ENCODE data around the gene TMEM129.

The TMEM129 gene

DNA sequence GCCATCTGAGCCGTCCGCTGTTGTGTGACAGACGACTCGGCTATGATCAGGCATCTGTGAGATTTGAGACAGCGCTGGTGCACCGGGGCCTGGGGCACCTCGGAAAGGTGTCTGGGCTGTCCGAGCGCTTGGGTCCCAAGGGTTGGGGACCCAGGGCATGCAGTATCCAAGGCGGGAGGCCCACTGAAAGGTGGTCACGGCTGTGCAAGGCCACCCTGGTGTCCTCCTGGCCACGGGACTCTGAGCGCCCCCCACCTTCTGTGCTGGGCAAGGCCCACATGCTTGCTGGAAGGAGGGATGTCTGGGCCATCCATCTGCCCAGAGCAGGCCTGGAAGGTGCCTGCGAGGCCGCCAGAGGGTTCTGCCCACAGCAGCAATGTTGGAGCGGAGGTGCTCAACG, 20.1 kb upstream of the TMEM129 start:
- H3K4me3 ChIP-seq (ENCODE audit: low read length in 2 of 2): no peak overlapping the region
- no peak overlapping the region for H3K9ac ChIP-seq (ENCODE audit: low read length in 2 of 2)
- H3K9me3 ChIP-seq (ENCODE audit: control insufficient read depth in 2 of 2, low read length in 2 of 2): peaks cover 0 to 9% of the 10 kb centered on the region in 2 donors
- H3K4me1 ChIP-seq (ENCODE audit: control insufficient read depth, insufficient read depth, low read length): no peaks in the 10 kb centered on the region
- H3K36me3 ChIP-seq (ENCODE audit: control insufficient read depth in 2 of 2, insufficient read depth in 2 of 2, low read length in 2 of 2): peaks cover 4 to 12% of the 10 kb centered on the region in 2 donors
- no peaks in the 10 kb centered on the region for H3K27me3 ChIP-seq (ENCODE audit: control insufficient read depth in 1 of 2, insufficient read depth in 2 of 2, low read length in 2 of 2)
- no peak overlapping the region for H3K27ac ChIP-seq (ENCODE audit: low read length)

DNA sequence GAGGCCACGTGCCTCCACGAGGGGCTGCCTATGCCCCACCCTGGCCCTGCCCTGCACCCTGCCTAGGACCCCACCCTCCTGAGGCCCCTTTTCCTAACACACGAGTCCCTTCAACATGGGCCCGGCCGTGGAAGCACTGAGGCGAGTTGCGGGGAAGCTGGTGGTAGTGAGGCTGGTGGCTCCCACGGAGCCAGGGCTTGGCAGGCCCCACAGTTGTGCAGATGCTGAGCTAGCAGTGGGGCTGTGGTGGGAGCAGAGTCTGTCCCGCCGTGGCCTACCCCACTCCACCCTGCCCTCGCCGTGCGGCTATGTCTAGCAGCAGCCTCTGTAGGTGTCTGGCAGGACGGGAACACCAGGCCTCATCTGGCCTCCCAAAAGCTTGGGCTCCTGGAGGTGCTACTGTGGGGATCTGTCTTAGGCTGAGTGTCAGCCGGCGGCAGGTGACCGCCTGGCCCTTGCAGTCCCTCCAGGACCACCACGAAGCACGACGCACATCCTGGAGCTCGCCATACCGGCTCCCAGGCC, 19.0 kb upstream of the TMEM129 start:
- peaks cover 0 to 9% of the 10 kb centered on the region in 2 donors for H3K9me3 ChIP-seq (ENCODE audit: control insufficient read depth in 2 of 2, low read length in 2 of 2)
- H3K27ac ChIP-seq (ENCODE audit: low read length): no peak overlapping the region
- no peak overlapping the region for H3K9ac ChIP-seq (ENCODE audit: low read length in 2 of 2)
- no peaks in the 10 kb centered on the region for H3K4me1 ChIP-seq (ENCODE audit: control insufficient read depth, insufficient read depth, low read length)
- no peak overlapping the region for H3K4me3 ChIP-seq (ENCODE audit: low read length in 2 of 2)
- peaks cover 4 to 12% of the 10 kb centered on the region in 2 donors for H3K36me3 ChIP-seq (ENCODE audit: control insufficient read depth in 2 of 2, insufficient read depth in 2 of 2, low read length in 2 of 2)
- H3K27me3 ChIP-seq (ENCODE audit: control insufficient read depth in 1 of 2, insufficient read depth in 2 of 2, low read length in 2 of 2): no peaks in the 10 kb centered on the region

DNA sequence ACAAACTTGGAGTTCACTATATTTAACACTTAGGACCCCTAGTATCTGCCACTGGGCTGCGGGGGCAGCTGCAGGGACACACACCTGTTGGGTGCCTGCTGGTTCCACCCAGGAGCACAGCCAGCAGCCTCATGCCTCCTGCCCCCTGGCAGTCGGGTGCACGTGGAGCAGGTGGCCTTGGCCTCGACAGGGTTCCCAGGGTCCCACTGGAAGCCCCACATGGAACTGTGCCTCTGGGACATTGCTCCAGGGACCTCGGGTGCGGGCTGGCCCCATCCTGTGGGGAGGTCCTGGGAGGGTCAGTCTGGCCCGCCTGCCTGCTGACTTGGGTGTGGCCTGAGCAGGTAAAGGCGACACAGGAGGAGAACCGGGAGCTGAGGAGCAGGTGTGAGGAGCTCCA, 18.2 kb upstream of the TMEM129 start:
- Histone ChIP-seq H3K27me3 (ENCODE audit: control insufficient read depth in 1 of 2, insufficient read depth in 2 of 2, low read length in 2 of 2) (no peaks in the 10 kb centered on the region), H3K9ac (ENCODE audit: low read length in 2 of 2) (no peak overlapping the region), H3K9me3 (ENCODE audit: control insufficient read depth in 2 of 2, low read length in 2 of 2) (peaks cover 0 to 9% of the 10 kb centered on the region in 2 donors), H3K4me3 (ENCODE audit: low read length in 2 of 2) (no peak overlapping the region), H3K27ac (ENCODE audit: low read length) (no peak overlapping the region), H3K4me1 (ENCODE audit: control insufficient read depth, insufficient read depth, low read length) (no peaks in the 10 kb centered on the region), H3K36me3 (ENCODE audit: control insufficient read depth in 2 of 2, insufficient read depth in 2 of 2, low read length in 2 of 2) (peaks cover 4 to 12% of the 10 kb centered on the region in 2 donors)

GRCh38 chr4:1738410-1738809, 17.3 kb upstream of the TMEM129 start:
- peaks cover 4 to 12% of the 10 kb centered on the region in 2 donors for H3K36me3 ChIP-seq (ENCODE audit: control insufficient read depth in 2 of 2, insufficient read depth in 2 of 2, low read length in 2 of 2)
- H3K27me3 ChIP-seq (ENCODE audit: control insufficient read depth in 1 of 2, insufficient read depth in 2 of 2, low read length in 2 of 2): no peaks in the 10 kb centered on the region

DNA sequence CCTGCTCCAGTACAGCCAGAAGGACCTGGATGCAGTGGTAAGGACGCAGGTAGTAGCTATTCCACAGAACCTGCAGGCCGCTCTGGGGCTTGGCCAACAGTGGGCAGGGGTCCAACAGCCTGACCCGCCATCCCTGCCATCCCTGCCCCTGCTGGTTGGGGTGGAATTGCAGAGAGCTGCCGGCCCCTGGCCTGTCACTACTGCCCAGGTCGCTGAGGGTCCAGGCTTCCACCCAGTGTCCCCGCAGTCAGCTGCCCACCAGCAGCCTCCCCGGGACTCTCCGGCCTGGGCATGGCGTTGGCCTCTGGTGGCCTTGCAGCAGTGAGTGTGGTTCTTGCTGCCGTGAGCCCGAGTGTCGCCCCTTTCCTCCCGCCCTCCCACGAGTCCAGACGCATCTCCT, 16.5 kb upstream of the TMEM129 start:
- Histone ChIP-seq H3K4me3 (ENCODE audit: low read length in 2 of 2) (no peak overlapping the region), H3K27me3 (ENCODE audit: control insufficient read depth in 1 of 2, insufficient read depth in 2 of 2, low read length in 2 of 2) (no peaks in the 10 kb centered on the region), H3K4me1 (ENCODE audit: control insufficient read depth, insufficient read depth, low read length) (no peaks in the 10 kb centered on the region), H3K9ac (ENCODE audit: low read length in 2 of 2) (no peak overlapping the region), H3K9me3 (ENCODE audit: control insufficient read depth in 2 of 2, low read length in 2 of 2) (peaks cover 0 to 9% of the 10 kb centered on the region in 2 donors), H3K27ac (ENCODE audit: low read length) (no peak overlapping the region), H3K36me3 (ENCODE audit: control insufficient read depth in 2 of 2, insufficient read depth in 2 of 2, low read length in 2 of 2) (peaks cover 4 to 12% of the 10 kb centered on the region in 2 donors)

More at GRCh38 chr4:1738410-1738809, 17.3 kb upstream of the TMEM129 start:
- no peak overlapping the region for H3K27ac ChIP-seq (ENCODE audit: low read length)
- H3K9me3 ChIP-seq (ENCODE audit: control insufficient read depth in 2 of 2, low read length in 2 of 2): peaks cover 0 to 9% of the 10 kb centered on the region in 2 donors
- H3K4me1 ChIP-seq (ENCODE audit: control insufficient read depth, insufficient read depth, low read length): no peaks in the 10 kb centered on the region
- no peak overlapping the region for H3K4me3 ChIP-seq (ENCODE audit: low read length in 2 of 2)
- H3K9ac ChIP-seq (ENCODE audit: low read length in 2 of 2): no peak overlapping the region

GRCh38 chr4:1736812-1737211, 15.7 kb upstream of the TMEM129 start:
- peaks cover 0 to 9% of the 10 kb centered on the region in 2 donors for H3K9me3 ChIP-seq (ENCODE audit: control insufficient read depth in 2 of 2, low read length in 2 of 2)
- no peak overlapping the region for H3K27ac ChIP-seq (ENCODE audit: low read length)
- no peaks in the 10 kb centered on the region for H3K27me3 ChIP-seq (ENCODE audit: control insufficient read depth in 1 of 2, insufficient read depth in 2 of 2, low read length in 2 of 2)
- no peak overlapping the region for H3K9ac ChIP-seq (ENCODE audit: low read length in 2 of 2)
- no peak overlapping the region for H3K4me3 ChIP-seq (ENCODE audit: low read length in 2 of 2)
- no peaks in the 10 kb centered on the region for H3K4me1 ChIP-seq (ENCODE audit: control insufficient read depth, insufficient read depth, low read length)
- peaks cover 6 to 12% of the 10 kb centered on the region in 2 donors for H3K36me3 ChIP-seq (ENCODE audit: control insufficient read depth in 2 of 2, insufficient read depth in 2 of 2, low read length in 2 of 2)

- no peak overlapping the region for H3K9ac ChIP-seq (ENCODE audit: low read length in 2 of 2)
- H3K36me3 ChIP-seq (ENCODE audit: control insufficient read depth in 2 of 2, insufficient read depth in 2 of 2, low read length in 2 of 2): peaks cover 12% of the 10 kb centered on the region in 2 donors
- no peaks in the 10 kb centered on the region for H3K4me1 ChIP-seq (ENCODE audit: control insufficient read depth, insufficient read depth, low read length)
- no peak overlapping the region for H3K27ac ChIP-seq (ENCODE audit: low read length)
- no peaks in the 10 kb centered on the region for H3K27me3 ChIP-seq (ENCODE audit: control insufficient read depth in 1 of 2, insufficient read depth in 2 of 2, low read length in 2 of 2)
- no peak overlapping the region for H3K4me3 ChIP-seq (ENCODE audit: low read length in 2 of 2)
- H3K9me3 ChIP-seq (ENCODE audit: control insufficient read depth in 2 of 2, low read length in 2 of 2): peaks cover 0 to 9% of the 10 kb centered on the region in 2 donors
Measured at GRCh38 chr4:1735215-1735614, 14.1 kb upstream of the TMEM129 start.

- Histone ChIP-seq H3K36me3 (ENCODE audit: control insufficient read depth in 2 of 2, insufficient read depth in 2 of 2, low read length in 2 of 2) (peaks cover 12 to 14% of the 10 kb centered on the region in 2 donors), H3K27ac (ENCODE audit: low read length) (no peak overlapping the region), H3K9ac (ENCODE audit: low read length in 2 of 2) (no peak overlapping the region), H3K4me1 (ENCODE audit: control insufficient read depth, insufficient read depth, low read length) (no peaks in the 10 kb centered on the region), H3K27me3 (ENCODE audit: control insufficient read depth in 1 of 2, insufficient read depth in 2 of 2, low read length in 2 of 2) (no peaks in the 10 kb centered on the region), H3K4me3 (ENCODE audit: low read length in 2 of 2) (no peak overlapping the region), H3K9me3 (ENCODE audit: control insufficient read depth in 2 of 2, low read length in 2 of 2) (peaks cover 0 to under 1% of the 10 kb centered on the region in 2 donors)
Measured at GRCh38 chr4:1732911-1733310, 11.8 kb upstream of the TMEM129 start.

- Histone ChIP-seq H3K36me3 (ENCODE audit: control insufficient read depth in 2 of 2, insufficient read depth in 2 of 2, low read length in 2 of 2) (peaks cover 7 to 14% of the 10 kb centered on the region in 2 donors), H3K27me3 (ENCODE audit: control insufficient read depth in 1 of 2, insufficient read depth in 2 of 2, low read length in 2 of 2) (no peaks in the 10 kb centered on the region), H3K4me3 (ENCODE audit: low read length in 2 of 2) (no peak overlapping the region), H3K4me1 (ENCODE audit: control insufficient read depth, insufficient read depth, low read length) (peaks cover 2% of the 10 kb centered on the region), H3K9me3 (ENCODE audit: control insufficient read depth in 2 of 2, low read length in 2 of 2) (no peaks in the 10 kb centered on the region), H3K9ac (ENCODE audit: low read length in 2 of 2) (no peak overlapping the region), H3K27ac (ENCODE audit: low read length) (no peak overlapping the region)
Measured at GRCh38 chr4:1731180-1731579, 10.1 kb upstream of the TMEM129 start.

- Histone ChIP-seq H3K9me3 (ENCODE audit: control insufficient read depth in 2 of 2, low read length in 2 of 2) (no peaks in the 10 kb centered on the region), H3K36me3 (ENCODE audit: control insufficient read depth in 2 of 2, insufficient read depth in 2 of 2, low read length in 2 of 2) (peaks cover 8 to 15% of the 10 kb centered on the region in 2 donors)
Measured at GRCh38 chr4:1730532-1731135, 9.5 kb upstream of the TMEM129 start.

More at GRCh38 chr4:1730532-1731135, 9.5 kb upstream of the TMEM129 start:
- Histone ChIP-seq H3K4me3 (ENCODE audit: low read length in 2 of 2) (no peak overlapping the region), H3K4me1 (ENCODE audit: control insufficient read depth, insufficient read depth, low read length) (peaks cover 2% of the 10 kb centered on the region), H3K9ac (ENCODE audit: low read length in 2 of 2) (no peak overlapping the region), H3K27ac (ENCODE audit: low read length) (no peak overlapping the region), H3K27me3 (ENCODE audit: control insufficient read depth in 1 of 2, insufficient read depth in 2 of 2, low read length in 2 of 2) (no peaks in the 10 kb centered on the region)

Measured in stomach smooth muscle (tissue), 2 donors.